ENCODE results near the gene REC114.

- TF ChIP-seq CTCF (IDR thresholded peaks at IDR 0.05) (no peak), ZFX (IDR thresholded peaks at IDR 0.05; ENCODE audit: borderline replicate concordance) (no peak)
Observed at GRCh38 chr15:73594109-73594508, 151.1 kb downstream of the REC114 start.
